G401 (cell line): ENCODE results near the gene PTPRS. TPM values are rescaled to one million over a fixed set of nuclear protein-coding genes. Genes with fewer than 3 reads are reported as not detected.
"Not testable (repeated sequence)": the region's sequence is repeated elsewhere in the genome, so short reads cannot be mapped to it uniquely, and the experiment has no call there.

Experiments used
- DNase-seq: peaks from one replicate; pipeline ENCODE4 v3.0.0-alpha.2; 2015; ENCODE audit warnings: low spot score
- in situ Hi-C: cut with HindIII; loops from 2 replicates; pipeline ENCODE4 v1.10.0; 2016; ENCODE audit warnings: low sequenced_read_pairs, mixed read lengths
- total RNA-seq: library from RNA; depleted of rRNA; stranded (reverse); fragments of >200 nt; shearing (Covaris generic); gene quantifications from 2 replicates; pipeline ENCODE4 v1.2.3, GENCODE V29; 2014; rRNA removed

Gene PTPRS
- 137 and 168 TPM in 2 replicates for total RNA-seq

- DNase-seq: peak; percentile 84
- in situ Hi-C loops: no loop called here
Measured at GRCh38 chr19:5340637-5341447, at the start of gene PTPRS. PTPRS (minus strand) TSS chr19:5340812; CDS start chr19:5286140, 54,672 bp downstream.

GRCh38 chr19:5389353-5389752, 48.7 kb upstream of the PTPRS start:
- no peak for DNase-seq
- in situ Hi-C loops: no loop called here

GRCh38 chr19:5387472-5387871, 46.9 kb upstream of the PTPRS start:
- in situ Hi-C loops: no loop called here
- DNase-seq: no peak

DNA sequence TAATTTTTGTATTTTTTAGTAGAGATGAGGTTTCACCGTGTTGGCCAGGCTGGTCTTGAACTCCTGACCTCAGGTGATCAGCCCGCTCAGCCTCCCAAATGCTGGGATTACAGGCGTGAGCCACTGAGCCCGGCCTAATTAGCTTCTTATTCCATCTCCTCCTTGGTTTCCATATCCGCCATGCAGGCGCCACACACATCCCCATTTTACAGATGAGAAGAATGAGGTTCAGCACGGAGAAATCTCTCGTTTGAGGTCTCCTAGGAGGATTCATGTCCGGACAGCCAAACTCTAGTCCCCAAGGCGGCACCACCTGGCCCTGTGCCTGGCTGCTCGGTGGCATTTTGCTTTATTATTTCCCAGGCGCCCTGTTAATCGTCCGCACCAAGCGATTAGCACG, 46.2 kb upstream of the PTPRS start:
- in situ Hi-C loops: no loop called here
- no peak for DNase-seq

- DNase-seq, in situ Hi-C loops: not testable (repeated sequence)
Measured at GRCh38 chr19:5381197-5381596, 40.6 kb upstream of the PTPRS start.

GRCh38 chr19:5380215-5380919, 39.8 kb upstream of the PTPRS start:
- in situ Hi-C loops: no loop called here
- DNase-seq: no peak

GRCh38 chr19:5376928-5377327, 36.3 kb upstream of the PTPRS start:
- in situ Hi-C loops: no loop called here
- no peak for DNase-seq

DNA sequence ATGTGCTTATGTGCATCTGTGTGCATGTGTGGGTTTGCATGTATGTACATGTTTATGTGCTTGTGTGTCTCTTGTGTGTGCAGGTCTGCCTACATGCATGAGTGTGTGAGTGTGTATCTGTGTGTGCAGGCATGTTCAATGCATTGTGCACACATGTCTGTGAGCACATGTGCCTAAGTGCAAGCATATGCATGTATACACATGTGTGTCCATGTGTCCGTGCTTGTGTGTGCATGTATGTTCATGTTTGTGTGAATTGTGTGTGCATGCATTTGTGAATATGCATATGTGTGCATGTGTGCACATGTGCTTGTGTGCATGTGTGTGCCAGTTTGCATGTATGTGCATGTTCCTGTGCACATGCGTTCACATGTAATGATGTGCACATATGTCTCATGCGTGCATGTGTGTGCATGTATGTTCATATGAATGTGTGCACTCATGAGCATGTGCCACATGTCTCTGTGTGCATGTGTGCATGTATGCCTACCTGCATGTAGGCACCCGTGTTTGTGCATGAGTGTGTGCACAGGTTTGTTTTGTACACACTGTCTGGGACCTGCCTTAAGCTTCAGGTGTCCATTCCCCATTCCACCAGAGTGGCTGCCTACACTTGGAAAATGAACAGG, 32.1 kb upstream of the PTPRS start:
- no peak for DNase-seq
- in situ Hi-C loops: no loop called here

- DNase-seq: peak; percentile 19
- in situ Hi-C loops: no loop called here
Measured at GRCh38 chr19:5369962-5370367, 29.4 kb upstream of the PTPRS start.

DNA sequence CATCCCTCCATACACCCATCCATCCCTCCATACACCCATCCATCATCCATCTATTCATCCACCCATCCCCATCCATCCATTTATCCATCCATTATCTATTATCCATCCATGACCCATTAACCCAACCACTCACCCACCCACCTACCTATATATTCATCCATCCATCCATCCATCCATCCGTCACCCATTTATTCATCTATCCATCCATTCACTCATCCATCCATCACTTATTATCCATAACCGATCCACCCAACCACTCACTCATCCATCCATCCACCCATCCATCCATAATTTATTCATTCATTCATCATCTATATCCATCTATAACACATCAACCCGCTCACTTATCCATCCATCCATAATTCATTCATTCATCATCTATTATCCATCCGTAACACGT, 28.7 kb upstream of the PTPRS start:
- no peak for DNase-seq
- in situ Hi-C loops: no loop called here

DNA sequence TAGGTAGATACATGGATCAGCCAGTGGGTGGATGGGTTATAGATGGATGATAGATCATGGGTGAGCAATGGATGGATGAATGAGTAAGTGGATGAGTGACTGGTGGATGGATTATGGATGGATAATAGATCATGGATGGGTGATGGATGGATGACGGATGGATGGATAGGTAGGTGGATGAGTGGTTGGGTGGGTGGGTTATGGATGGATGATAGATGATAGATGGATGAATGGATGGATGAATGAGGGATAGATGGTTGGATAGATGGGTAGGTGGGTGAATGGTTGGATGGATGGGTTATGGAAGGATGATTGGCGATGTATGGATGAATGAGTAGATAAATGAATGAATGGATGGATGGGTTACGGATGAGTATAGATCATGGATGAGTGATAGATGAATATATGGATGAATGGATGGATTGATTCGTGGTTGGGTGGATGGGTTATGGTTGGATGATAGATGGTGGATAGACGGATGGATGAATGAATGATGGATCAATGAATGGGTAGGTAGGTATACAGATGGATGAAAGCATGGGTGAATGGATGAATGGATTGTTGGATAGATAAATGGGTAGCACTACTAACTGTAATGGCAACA, 27.0 kb upstream of the PTPRS start:
- in situ Hi-C loops: no loop called here
- DNase-seq: no peak

DNA sequence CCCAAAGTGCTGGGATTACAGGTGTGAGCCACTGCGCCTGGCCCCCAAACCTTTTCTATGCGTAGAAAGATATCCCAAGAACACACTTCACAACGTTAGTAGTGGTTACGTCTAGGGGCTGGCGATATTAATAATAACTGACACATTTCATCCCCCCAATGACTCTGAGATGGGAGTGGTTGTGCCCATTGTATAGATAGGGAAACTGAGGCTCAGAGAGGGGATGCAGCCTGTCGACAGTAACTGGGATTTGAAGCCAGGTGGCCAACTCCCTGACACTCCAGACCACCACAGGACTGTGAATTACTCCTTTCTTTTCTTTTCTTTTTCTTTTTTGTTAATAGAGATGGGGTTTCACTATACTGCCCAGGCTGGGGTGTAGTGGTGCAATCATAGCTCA, 25.3 kb upstream of the PTPRS start:
- in situ Hi-C loops: no loop called here
- no peak for DNase-seq

GRCh38 chr19:5364674-5365073, 24.1 kb upstream of the PTPRS start:
- no peak for DNase-seq
- in situ Hi-C loops: no loop called here

DNA sequence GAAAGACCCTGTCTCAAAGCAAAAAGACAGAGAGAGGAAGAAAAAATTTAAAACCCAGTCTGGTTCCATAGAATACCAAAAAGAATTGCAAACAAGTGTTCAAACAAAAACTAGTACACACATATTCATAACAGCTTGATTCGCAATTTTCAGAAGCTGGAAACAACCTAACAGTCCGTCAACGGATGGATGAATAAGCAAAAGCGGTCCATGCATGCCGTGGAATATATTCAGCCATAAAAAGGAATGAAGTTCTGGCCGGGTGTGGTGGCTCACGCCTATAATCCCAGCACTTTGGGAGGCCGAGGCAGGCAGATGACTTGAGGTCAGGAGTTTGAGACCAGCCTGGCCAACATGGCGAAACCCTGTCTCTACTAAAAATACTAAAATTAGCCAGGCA, 21.2 kb upstream of the PTPRS start:
- in situ Hi-C loops: not testable (repeated sequence)

DNA sequence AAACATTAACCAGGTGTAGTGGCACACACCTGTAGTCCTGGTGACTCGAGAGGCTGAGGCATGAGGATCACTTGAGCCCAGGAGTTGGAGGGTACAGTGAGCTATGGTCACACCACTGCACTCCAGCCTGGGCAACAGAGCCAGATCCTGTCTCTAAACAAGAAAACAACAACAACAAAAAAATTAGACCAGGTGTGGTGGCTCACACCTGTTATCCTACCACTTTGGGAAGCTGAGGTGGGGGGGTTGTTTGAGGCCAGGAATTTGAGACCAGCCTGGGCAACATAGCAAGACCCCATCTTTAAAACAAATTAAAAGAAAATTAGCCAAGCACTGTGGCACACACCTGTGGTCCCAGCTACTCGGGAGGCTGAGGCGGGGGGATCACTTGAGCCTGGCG, 20.8 kb upstream of the PTPRS start:
- in situ Hi-C loops: no loop called here
- DNase-seq: no peak

More for the DNA sequence above, 21.2 kb upstream of the PTPRS start:
- DNase-seq: not testable (repeated sequence)

DNA sequence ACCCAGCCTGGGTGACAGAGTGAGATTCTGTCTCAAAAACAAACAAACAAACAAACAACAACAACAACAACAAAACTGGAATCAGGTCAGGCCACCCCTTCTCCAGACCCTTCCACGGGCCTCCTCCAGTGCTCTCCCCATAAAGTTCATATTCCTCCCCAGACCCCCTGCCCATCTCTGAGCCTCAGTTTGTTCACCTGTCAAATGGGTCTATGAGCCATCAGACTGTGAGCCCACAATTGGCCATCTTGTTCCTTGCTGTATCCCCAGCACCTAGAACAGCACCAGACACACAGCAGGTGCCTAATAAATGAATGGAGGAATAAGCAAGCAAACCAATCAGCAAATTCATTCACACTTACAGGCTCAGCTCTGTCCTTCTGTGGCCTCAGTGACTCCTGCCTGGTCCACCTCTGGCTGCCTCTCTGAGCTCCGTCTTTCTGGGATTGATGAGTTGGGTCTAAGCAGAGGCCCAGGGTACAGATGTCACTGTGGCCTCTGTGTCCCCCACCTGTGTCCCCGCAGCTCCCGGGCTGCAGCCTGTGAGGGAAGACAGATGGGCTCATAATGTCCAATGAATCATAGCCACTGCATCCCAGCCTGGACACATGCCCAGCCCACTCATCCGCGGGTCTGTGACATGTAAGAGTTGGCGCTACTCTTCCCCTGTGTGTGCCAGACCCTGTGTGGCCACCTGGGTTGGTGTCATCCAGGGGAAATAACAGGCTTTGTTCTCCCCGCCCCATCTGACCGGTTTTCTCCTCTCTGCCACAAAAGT, 19.6 kb upstream of the PTPRS start:
- in situ Hi-C loops: no loop called here
- DNase-seq: no peak

DNA sequence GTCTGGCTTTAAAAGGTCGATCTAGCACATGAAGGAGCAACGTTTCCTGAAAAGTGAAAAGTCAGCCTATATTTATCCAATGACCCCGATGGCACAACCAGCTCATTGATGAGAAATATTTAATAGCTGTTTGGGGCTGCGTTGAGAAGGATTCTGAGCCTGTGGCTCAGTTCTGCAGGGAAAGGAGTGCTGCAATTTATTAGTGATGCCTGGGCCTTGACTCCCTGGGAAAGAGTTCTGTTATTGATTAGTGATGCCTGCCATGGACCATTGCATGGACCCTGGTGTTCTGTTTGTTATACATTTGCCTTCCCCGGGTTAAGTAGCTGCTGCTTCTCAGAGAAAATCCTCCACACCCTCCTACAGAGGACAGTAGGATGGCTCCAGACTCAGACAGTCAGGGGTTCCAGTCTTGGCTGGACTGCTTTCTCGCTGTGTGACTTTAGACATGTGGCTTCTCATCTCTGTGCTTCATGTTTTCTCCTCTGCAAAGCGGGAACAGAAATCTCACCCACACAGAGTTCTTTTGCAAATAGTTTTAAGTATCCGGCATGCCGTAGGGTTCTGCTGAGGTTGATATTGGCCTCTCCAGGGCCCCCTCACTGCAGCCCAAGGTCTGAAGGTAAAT, 17.7 kb upstream of the PTPRS start:
- DNase-seq: no peak

DNA sequence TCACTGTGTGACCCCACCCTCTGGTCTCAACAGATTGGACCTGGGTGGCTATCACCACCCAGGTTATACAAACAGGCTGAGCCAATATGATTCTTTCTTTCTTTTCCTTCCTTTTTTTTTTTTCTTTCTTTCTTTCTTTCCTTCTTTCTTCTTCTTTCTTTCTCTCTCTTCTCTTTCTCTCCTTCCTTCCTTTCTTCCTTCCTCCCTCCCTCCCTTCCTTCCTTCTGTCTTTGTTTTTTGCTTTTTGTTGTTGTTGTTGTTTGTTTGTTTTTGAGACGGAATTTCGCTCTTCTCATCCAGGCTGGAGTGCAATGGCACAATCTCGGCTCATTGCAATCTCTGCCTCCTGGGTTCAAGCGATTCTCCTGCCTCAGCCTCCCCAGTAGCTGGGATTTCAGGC, 17.0 kb upstream of the PTPRS start:
- DNase-seq: no peak
- in situ Hi-C loops: no loop called here

More for the DNA sequence above, 17.7 kb upstream of the PTPRS start:
- in situ Hi-C loops: no loop called here

- in situ Hi-C loops: no loop called here
Measured at GRCh38 chr19:5356918-5357317, 16.3 kb upstream of the PTPRS start.

More at GRCh38 chr19:5356918-5357317, 16.3 kb upstream of the PTPRS start:
- no peak for DNase-seq
